Measurements from ENCODE around the gene C17orf67. TPM values are rescaled to one million over a fixed set of nuclear protein-coding genes. Genes with fewer than 3 reads are reported as not detected.

The C17orf67 gene
- total and polyA plus RNA-seq, 9 of the 15 experiments (the other 6 are each of a cell fraction or from before 2014, with no cell fraction given) = 0.07 to 1.7 (median 0.59) TPM

Small RNAs within 50 kb of the gene (small RNA-seq; reads per million reads assigned to genes)
- not detected for gene RNU6-1158P

Other genes with a start within 250 kb of the C17orf67 start
- not detected in 2 replicates for gene NOG, start 240.2 kb downstream of the C17orf67 start, total RNA-seq (2014; rRNA removed)
- not detected in 2 replicates for gene NOG, start 240.2 kb downstream of the C17orf67 start, total RNA-seq (2014; rRNA removed; fragmentation: Illumina TruSeq; extraction: Trizol)
- not detected in 2 replicates for gene NOG, start 240.2 kb downstream of the C17orf67 start, total RNA-seq (2015; rRNA removed; fragmentation: Illumina TruSeq; extraction: Trizol)
- not detected in 2 replicates for gene NOG, start 240.2 kb downstream of the C17orf67 start, total RNA-seq (2021)
- not detected in 2 replicates for gene NOG, start 240.2 kb downstream of the C17orf67 start, polyA plus RNA-seq (2011; rRNA removed)
- not detected in 2 replicates for gene NOG, start 240.2 kb downstream of the C17orf67 start, polyA plus RNA-seq (2014; fragmentation: Illumina TruSeq; extraction: Trizol)
- not detected for gene NOG, start 240.2 kb downstream of the C17orf67 start, polyA plus RNA-seq (2014; fragmentation: Nextera tagmentation; extraction: Ambion mirVana)
- gene NOG, start 240.2 kb downstream of the C17orf67 start, polyA plus RNA-seq (2014; rRNA removed) = not detected in 2 replicates
- gene DGKE, start 231 bp upstream of the C17orf67 start, total RNA-seq (2014; rRNA removed) = 4.2 and 5.9 TPM in 2 replicates
- gene DGKE, start 231 bp upstream of the C17orf67 start, total RNA-seq (2014; rRNA removed; fragmentation: Illumina TruSeq; extraction: Trizol) = 7.5 and 9.1 TPM in 2 replicates
- 7.5 and 7.8 TPM in 2 replicates for gene DGKE, start 231 bp upstream of the C17orf67 start, total RNA-seq (2015; rRNA removed; fragmentation: Illumina TruSeq; extraction: Trizol)
- gene DGKE, start 231 bp upstream of the C17orf67 start, total RNA-seq (2021) = 9.5 and 9.9 TPM in 2 replicates
- gene DGKE, start 231 bp upstream of the C17orf67 start, polyA plus RNA-seq (2011; rRNA removed) = 5.4 and 7.2 TPM in 2 replicates
- gene DGKE, start 231 bp upstream of the C17orf67 start, polyA plus RNA-seq (2014; fragmentation: Illumina TruSeq; extraction: Trizol) = 5.3 and 8.4 TPM in 2 replicates
- 1 to 10 TPM; 1.3 to 2.0 TPM for gene DGKE, start 231 bp upstream of the C17orf67 start, polyA plus RNA-seq (2014; fragmentation: Nextera tagmentation; extraction: Ambion mirVana)
- gene DGKE, start 231 bp upstream of the C17orf67 start, polyA plus RNA-seq (2014; rRNA removed) = 4.3 and 5.1 TPM in 2 replicates
- 24.2 and 26.5 TPM in 2 replicates for gene TRIM25, start 80.1 kb upstream of the C17orf67 start, total RNA-seq (2014; rRNA removed)
- 28.9 and 33.9 TPM in 2 replicates for gene TRIM25, start 80.1 kb upstream of the C17orf67 start, total RNA-seq (2014; rRNA removed; fragmentation: Illumina TruSeq; extraction: Trizol)
- 26.9 and 28.6 TPM in 2 replicates for gene TRIM25, start 80.1 kb upstream of the C17orf67 start, total RNA-seq (2015; rRNA removed; fragmentation: Illumina TruSeq; extraction: Trizol)
- 46.6 and 49.5 TPM in 2 replicates for gene TRIM25, start 80.1 kb upstream of the C17orf67 start, total RNA-seq (2021)
- gene TRIM25, start 80.1 kb upstream of the C17orf67 start, polyA plus RNA-seq (2011; rRNA removed) = 18.7 and 28.4 TPM in 2 replicates
- gene TRIM25, start 80.1 kb upstream of the C17orf67 start, polyA plus RNA-seq (2014; fragmentation: Illumina TruSeq; extraction: Trizol) = 44.1 and 46.4 TPM in 2 replicates
- 1 to 10 TPM; 5.9 to 8.5 TPM for gene TRIM25, start 80.1 kb upstream of the C17orf67 start, polyA plus RNA-seq (2014; fragmentation: Nextera tagmentation; extraction: Ambion mirVana)
- 21.9 and 24.5 TPM in 2 replicates for gene TRIM25, start 80.1 kb upstream of the C17orf67 start, polyA plus RNA-seq (2014; rRNA removed)
- gene COIL, start 127.1 kb upstream of the C17orf67 start, total RNA-seq (2014; rRNA removed) = 25.2 and 25.7 TPM in 2 replicates
- 37.5 and 42.3 TPM in 2 replicates for gene COIL, start 127.1 kb upstream of the C17orf67 start, total RNA-seq (2014; rRNA removed; fragmentation: Illumina TruSeq; extraction: Trizol)
- gene COIL, start 127.1 kb upstream of the C17orf67 start, total RNA-seq (2015; rRNA removed; fragmentation: Illumina TruSeq; extraction: Trizol) = 37.7 and 40.9 TPM in 2 replicates
- gene COIL, start 127.1 kb upstream of the C17orf67 start, total RNA-seq (2021) = 28.7 and 29.4 TPM in 2 replicates
- gene COIL, start 127.1 kb upstream of the C17orf67 start, polyA plus RNA-seq (2011; rRNA removed) = 18.3 and 25.9 TPM in 2 replicates
- gene COIL, start 127.1 kb upstream of the C17orf67 start, polyA plus RNA-seq (2014; fragmentation: Illumina TruSeq; extraction: Trizol) = 33.2 and 41.3 TPM in 2 replicates
- gene COIL, start 127.1 kb upstream of the C17orf67 start, polyA plus RNA-seq (2014; fragmentation: Nextera tagmentation; extraction: Ambion mirVana) = 10 to 100 TPM; 23.9 to 30.8 TPM
- 26.0 and 29.0 TPM in 2 replicates for gene COIL, start 127.1 kb upstream of the C17orf67 start, polyA plus RNA-seq (2014; rRNA removed)
- gene SCPEP1, start 144.2 kb upstream of the C17orf67 start, total RNA-seq (2014; rRNA removed) = 5.1 and 5.8 TPM in 2 replicates
- gene SCPEP1, start 144.2 kb upstream of the C17orf67 start, total RNA-seq (2014; rRNA removed; fragmentation: Illumina TruSeq; extraction: Trizol) = 5.7 and 8.2 TPM in 2 replicates
- 7.2 and 7.8 TPM in 2 replicates for gene SCPEP1, start 144.2 kb upstream of the C17orf67 start, total RNA-seq (2015; rRNA removed; fragmentation: Illumina TruSeq; extraction: Trizol)
- 8.1 and 10.0 TPM in 2 replicates for gene SCPEP1, start 144.2 kb upstream of the C17orf67 start, total RNA-seq (2021)
- 8.1 TPM in 2 replicates for gene SCPEP1, start 144.2 kb upstream of the C17orf67 start, polyA plus RNA-seq (2011; rRNA removed)
- 6.6 TPM in 2 replicates for gene SCPEP1, start 144.2 kb upstream of the C17orf67 start, polyA plus RNA-seq (2014; fragmentation: Illumina TruSeq; extraction: Trizol)
- gene SCPEP1, start 144.2 kb upstream of the C17orf67 start, polyA plus RNA-seq (2014; fragmentation: Nextera tagmentation; extraction: Ambion mirVana) = 10 to 100 TPM; 12.2 to 14.8 TPM
- gene SCPEP1, start 144.2 kb upstream of the C17orf67 start, polyA plus RNA-seq (2014; rRNA removed) = 5.4 and 6.8 TPM in 2 replicates

Measured in K562 (cell line).